ENCODE results near the gene TFDP1. TPM values are rescaled to one million over a fixed set of nuclear protein-coding genes. Genes with fewer than 3 reads are reported as not detected.

Gene TFDP1
- total RNA-seq, 1 donor from 2014 or later: 54.4 TPM

GRCh38 chr13:113538689-113539058, 45.9 kb upstream of the TFDP1 start:
- no peaks in the 10 kb centered on the region for H3K27me3 ChIP-seq (ENCODE audit: control insufficient read depth, insufficient read depth, low read length)
- H3K36me3 ChIP-seq (ENCODE audit: control insufficient read depth, insufficient read depth, low read length): no peaks in the 10 kb centered on the region
- DNase-seq (ENCODE audit: low read depth): no peak
- no peak overlapping the region for H3K4me3 ChIP-seq (ENCODE audit: low read depth, low read length)
- TF ChIP-seq, protein P1, sequence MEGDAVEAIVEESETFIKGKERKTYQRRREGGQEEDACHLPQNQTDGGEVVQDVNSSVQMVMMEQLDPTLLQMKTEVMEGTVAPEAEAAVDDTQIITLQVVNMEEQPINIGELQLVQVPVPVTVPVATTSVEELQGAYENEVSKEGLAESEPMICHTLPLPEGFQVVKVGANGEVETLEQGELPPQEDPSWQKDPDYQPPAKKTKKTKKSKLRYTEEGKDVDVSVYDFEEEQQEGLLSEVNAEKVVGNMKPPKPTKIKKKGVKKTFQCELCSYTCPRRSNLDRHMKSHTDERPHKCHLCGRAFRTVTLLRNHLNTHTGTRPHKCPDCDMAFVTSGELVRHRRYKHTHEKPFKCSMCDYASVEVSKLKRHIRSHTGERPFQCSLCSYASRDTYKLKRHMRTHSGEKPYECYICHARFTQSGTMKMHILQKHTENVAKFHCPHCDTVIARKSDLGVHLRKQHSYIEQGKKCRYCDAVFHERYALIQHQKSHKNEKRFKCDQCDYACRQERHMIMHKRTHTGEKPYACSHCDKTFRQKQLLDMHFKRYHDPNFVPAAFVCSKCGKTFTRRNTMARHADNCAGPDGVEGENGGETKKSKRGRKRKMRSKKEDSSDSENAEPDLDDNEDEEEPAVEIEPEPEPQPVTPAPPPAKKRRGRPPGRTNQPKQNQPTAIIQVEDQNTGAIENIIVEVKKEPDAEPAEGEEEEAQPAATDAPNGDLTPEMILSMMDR (IDR thresholded peaks at IDR 0.05; ENCODE audit: insufficient read depth, low read length, poor library complexity, severe bottlenecking): no peak

GRCh38 chr13:113539176-113539575, 45.4 kb upstream of the TFDP1 start:
- TF ChIP-seq, protein P1 (IDR thresholded peaks at IDR 0.05; ENCODE audit: insufficient read depth, low read length, poor library complexity, severe bottlenecking): no peak
- H3K36me3 ChIP-seq (ENCODE audit: control insufficient read depth, insufficient read depth, low read length): no peaks in the 10 kb centered on the region
- no peaks in the 10 kb centered on the region for H3K27me3 ChIP-seq (ENCODE audit: control insufficient read depth, insufficient read depth, low read length)
- H3K4me3 ChIP-seq (ENCODE audit: low read depth, low read length): no peak overlapping the region
- DNase-seq (ENCODE audit: low read depth): no peak

- Histone ChIP-seq H3K27me3 (ENCODE audit: control insufficient read depth, insufficient read depth, low read length) (no peaks in the 10 kb centered on the region), H3K4me3 (ENCODE audit: low read depth, low read length) (no peak overlapping the region), H3K36me3 (ENCODE audit: control insufficient read depth, insufficient read depth, low read length) (no peaks in the 10 kb centered on the region)
- TF ChIP-seq, protein P1 (IDR thresholded peaks at IDR 0.05; ENCODE audit: insufficient read depth, low read length, poor library complexity, severe bottlenecking): no peak
- DNase-seq (ENCODE audit: low read depth): no peak
Measured at GRCh38 chr13:113539822-113540221, 44.7 kb upstream of the TFDP1 start.

DNA sequence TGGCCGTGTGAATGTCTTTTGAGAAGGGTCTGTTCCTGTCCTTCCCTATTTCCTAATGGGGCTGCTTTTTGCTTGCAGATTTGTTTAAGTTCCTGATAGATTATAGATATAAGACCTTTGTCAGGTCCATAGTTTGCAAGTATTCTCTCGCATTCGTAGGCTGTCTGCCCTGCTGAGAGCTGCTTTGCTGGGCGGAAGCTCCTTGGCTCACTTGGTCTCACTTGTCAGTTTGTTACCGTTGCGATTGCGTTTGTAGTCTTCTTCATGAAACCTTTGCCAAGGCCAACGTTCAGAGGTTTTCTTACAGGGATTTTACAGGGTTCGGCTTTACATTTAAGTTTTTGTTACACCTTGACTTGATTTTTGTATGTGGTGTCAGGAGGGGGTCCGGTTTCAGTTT, 44.0 kb upstream of the TFDP1 start:
- no peaks in the 10 kb centered on the region for H3K27me3 ChIP-seq (ENCODE audit: control insufficient read depth, insufficient read depth, low read length)
- TF ChIP-seq, protein P1 (IDR thresholded peaks at IDR 0.05; ENCODE audit: insufficient read depth, low read length, poor library complexity, severe bottlenecking): no peak
- no peak for DNase-seq (ENCODE audit: low read depth)
- no peaks in the 10 kb centered on the region for H3K36me3 ChIP-seq (ENCODE audit: control insufficient read depth, insufficient read depth, low read length)
- no peak overlapping the region for H3K4me3 ChIP-seq (ENCODE audit: low read depth, low read length)

DNA sequence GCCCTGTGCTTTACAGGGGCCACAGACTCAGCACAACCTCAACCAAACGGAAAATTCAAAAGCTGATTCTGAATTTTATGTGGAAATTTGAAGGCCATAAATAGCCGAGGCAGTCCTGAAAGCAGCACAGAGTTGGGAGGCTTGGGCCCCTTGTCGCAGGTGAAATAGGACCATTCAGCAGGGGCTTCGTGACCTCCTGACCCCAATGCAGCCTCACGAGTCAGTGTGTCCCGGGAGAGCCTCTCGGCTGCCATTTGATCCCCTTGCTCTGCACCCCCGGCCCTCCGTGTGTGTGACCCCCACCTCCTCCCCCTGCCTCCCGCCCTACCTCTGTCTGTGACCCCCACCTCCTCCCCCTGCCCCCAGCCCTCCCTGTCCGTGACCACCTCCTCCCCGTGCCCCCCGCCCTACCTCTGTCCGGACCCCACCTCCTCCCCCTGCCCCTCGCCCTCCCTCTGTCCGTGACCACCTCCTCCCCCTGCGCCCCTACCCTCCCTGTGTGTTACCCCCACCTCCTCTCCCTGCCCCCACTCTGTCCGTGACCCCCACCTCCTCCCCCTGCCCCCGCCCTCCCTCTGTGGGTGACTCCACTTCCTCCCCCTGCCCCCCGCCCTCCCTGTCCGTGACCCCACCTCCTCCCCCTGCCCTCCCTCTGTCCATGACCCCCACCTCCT, 41.7 kb upstream of the TFDP1 start:
- TF ChIP-seq, protein P1 (IDR thresholded peaks at IDR 0.05; ENCODE audit: insufficient read depth, low read length, poor library complexity, severe bottlenecking): no peak
- H3K27me3 ChIP-seq (ENCODE audit: control insufficient read depth, insufficient read depth, low read length): no peaks in the 10 kb centered on the region
- H3K4me3 ChIP-seq (ENCODE audit: low read depth, low read length): no peak overlapping the region
- no peaks in the 10 kb centered on the region for H3K36me3 ChIP-seq (ENCODE audit: control insufficient read depth, insufficient read depth, low read length)
- DNase-seq (ENCODE audit: low read depth): no peak

Measured in kidney epithelial cell (primary cell).